Caki2 (cell line): Measurements from ENCODE around the gene MTURN. TPM values are rescaled to one million over a fixed set of nuclear protein-coding genes. Genes with fewer than 3 reads are reported as not detected.

Experiments used
- DNase-seq: peaks from one replicate; pipeline ENCODE4 v3.0.0-alpha.2; 2015; ENCODE audit warnings: low read depth
- in situ Hi-C: cut with HindIII; loops from 2 replicates; pipeline ENCODE4 v1.10.0; 2016; ENCODE audit warnings: low sequenced_read_pairs, low pct_unique_long_range_greater_than_20kb, mixed read lengths
- total RNA-seq: library from RNA; depleted of rRNA; stranded (reverse); fragments of >200 nt; shearing (Covaris generic); gene quantifications from 2 replicates; pipeline ENCODE4 v1.2.3, GENCODE V29; 2014; ENCODE audit warnings: low replicate concordance

MTURN gene
- total RNA-seq, 1 experiment from 2014 or later: 1.6 TPM

DNA sequence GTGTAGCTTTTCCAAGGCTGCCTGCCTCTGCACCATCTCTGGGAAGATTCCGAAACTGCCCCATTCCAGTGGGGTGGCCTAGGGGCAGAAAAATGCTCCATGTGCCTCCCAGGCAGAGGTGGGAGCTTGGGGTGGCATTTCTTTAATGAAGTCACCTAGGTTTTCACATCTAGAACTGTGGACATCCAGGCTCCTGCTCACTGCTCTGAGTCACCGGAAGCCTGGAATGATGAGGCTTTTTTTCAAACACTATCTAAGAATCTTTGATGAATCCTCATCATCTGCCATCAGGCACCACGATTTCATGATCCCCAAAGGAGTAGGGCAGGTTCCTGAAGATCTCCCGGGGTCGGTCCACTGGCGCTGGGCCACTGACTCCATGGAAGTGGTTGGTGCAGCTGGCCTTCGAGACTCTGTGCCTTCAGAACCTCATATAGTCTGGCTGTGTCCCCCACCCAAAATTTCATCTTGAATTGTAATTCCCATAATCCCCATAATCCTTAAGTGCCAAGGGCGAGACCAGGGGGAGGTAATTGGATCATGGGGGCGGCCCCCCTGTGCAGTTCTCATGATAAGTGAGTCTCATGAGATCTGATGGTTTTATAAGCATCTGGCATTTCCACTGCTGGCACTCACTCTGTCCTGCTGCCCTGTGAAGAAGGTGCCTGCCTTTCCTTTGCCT lies 37.1 kb downstream of the MTURN start:
- peak; percentile 14 for DNase-seq
- in situ Hi-C loops: no loop called here

- in situ Hi-C loops: no loop called here
- no peak for DNase-seq
These were observed 37.7 kb downstream of the MTURN start for GRCh38 chr7:30172451-30172850.

DNA sequence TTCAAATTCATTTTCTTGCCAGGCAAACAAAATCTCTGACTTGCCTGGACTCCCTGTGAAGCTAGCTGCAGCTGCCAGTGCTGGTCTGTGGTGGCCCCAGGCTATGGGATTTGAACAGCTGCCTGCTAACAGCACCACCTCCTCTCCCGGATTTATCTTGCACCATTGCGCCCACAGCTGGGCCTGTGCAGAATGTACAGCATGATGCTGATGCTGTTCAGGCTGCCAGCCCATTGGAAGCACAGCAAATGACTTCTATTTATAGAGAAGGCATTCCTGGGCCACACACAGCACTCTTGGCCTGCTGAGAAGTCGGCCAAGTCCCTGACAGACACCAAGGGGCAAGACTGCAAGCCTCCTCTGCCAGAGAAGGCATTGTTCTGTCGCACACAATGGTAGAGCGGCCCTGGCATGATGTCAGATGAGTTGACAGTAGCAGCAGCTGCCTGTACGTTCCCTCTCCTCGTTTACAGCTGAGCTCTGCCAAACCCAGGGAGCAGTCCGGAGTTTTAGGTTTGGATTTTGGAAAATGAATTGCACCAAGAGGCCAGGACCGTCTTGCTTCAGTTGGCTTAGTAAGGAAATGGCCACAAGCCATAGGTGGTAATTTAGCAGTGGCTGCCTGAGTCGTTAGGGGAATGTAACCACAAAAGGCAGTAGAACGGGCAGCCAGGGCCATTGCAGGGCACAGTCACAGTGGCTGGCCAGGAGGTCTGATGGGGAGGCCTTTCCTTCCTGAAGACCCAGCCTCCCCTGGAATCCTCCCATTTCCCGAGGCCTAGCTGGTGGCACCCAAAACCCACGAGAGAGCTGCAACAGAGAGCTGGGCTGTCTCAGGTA lies 38.5 kb downstream of the MTURN start:
- no peak for DNase-seq

DNA sequence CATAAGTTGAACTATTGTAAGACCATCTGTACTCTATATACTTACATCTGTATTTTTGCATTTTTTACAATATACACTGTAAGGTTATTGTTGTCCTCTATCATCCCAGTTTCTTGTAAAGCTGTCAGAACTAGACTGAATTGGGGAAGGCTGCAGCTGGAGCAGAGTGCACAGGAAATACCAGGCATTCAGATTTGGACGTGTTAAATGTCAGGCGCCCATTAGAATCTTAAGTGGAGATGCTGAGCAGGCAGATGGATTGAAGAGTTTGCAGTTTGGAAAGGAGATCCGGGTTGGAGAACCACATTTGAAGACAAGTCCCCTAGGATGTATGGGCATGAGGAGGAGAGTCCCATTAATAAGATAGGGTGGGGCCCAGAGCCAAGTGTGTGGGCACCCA lies 40.4 kb downstream of the MTURN start:
- no peak for DNase-seq
- in situ Hi-C loops: no loop called here

More for the DNA sequence above, 38.5 kb downstream of the MTURN start:
- in situ Hi-C loops: no loop called here

GRCh38 chr7:30175636-30176147 lies 40.9 kb downstream of the MTURN start:
- DNase-seq: no peak
- in situ Hi-C loops: no loop called here

GRCh38 chr7:30176463-30177109 lies 41.8 kb downstream of the MTURN start:
- in situ Hi-C loops: no loop called here

DNA sequence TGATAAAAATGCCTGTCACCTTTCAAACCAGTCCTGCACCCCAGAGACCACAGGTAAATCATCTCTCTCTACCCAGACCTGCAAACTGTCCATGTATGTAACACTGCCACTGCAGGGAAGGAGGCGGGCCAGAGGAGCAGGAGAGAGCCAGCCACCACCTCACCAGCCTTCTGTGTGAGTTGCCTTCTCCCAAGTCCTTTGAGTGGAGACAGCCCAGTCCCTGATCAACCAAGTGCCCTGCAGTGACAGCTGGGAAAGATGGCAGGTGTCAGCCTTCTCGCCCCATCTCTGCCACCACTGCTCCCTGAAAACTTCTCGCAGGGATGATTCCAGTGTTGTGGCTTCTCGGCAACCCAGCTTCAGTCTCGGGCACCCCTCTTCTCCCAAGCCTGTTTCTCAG lies 42.4 kb downstream of the MTURN start:
- DNase-seq: no peak
- in situ Hi-C loops: no loop called here

More at GRCh38 chr7:30176463-30177109, 41.8 kb downstream of the MTURN start:
- DNase-seq: no peak

DNA sequence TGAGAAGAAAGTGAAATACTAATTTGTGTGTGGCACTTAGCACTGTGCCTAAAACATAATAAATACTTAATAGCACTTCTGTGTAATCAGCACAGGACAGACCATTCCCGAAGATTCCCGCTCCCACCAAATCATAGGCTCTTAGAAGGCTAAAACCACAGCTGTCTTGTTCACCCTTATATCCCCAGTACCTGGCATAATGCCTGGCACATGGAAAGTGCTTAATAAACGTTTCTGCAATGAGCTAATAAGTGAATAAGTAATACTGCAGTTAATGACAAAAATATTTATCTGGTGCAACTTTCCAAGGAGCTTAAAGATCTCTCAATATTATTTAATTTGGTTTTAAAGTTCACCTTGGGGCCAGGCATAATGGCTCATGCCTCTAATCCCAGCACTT lies 43.2 kb downstream of the MTURN start:
- no peak for DNase-seq
- in situ Hi-C loops: no loop called here

DNA sequence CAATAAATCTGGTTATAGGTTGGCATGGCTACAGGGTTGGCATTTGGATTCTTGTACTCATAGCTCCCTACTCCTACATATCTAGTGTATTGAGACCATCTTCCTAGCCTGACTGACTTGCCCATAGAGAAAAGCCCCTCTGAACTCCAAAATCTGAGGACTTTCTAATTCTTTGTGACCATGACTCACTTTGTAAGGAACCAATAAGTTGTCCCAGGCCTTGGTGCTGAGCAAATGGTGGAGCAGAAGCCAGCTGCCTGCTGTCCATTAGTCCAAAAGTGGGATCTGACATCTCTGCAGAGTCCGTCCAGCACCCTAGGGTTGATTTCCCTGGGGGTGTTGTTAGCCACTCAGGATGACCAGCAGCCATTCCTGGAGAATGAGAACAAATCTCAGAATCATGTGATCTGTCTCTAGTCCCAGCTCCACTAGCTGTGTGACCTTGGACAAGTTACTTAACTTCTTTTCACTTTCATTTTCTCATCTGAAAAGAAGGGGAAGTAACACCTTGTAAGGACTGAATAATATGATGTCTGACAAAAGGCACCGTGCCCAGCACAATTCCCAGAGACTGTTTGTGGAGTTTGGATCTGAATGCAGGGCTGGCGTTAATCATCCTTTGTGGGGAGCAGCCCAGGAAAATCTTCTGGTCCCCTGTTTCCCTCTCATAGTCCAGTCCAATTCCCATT lies 44.1 kb downstream of the MTURN start:
- no peak for DNase-seq
- in situ Hi-C loops: no loop called here

GRCh38 chr7:30180718-30181117 lies 45.9 kb downstream of the MTURN start:
- DNase-seq: no peak
- in situ Hi-C loops: no loop called here

- in situ Hi-C loops: no loop called here
- DNase-seq: no peak
These were observed 46.4 kb downstream of the MTURN start for GRCh38 chr7:30181211-30181610.

DNA sequence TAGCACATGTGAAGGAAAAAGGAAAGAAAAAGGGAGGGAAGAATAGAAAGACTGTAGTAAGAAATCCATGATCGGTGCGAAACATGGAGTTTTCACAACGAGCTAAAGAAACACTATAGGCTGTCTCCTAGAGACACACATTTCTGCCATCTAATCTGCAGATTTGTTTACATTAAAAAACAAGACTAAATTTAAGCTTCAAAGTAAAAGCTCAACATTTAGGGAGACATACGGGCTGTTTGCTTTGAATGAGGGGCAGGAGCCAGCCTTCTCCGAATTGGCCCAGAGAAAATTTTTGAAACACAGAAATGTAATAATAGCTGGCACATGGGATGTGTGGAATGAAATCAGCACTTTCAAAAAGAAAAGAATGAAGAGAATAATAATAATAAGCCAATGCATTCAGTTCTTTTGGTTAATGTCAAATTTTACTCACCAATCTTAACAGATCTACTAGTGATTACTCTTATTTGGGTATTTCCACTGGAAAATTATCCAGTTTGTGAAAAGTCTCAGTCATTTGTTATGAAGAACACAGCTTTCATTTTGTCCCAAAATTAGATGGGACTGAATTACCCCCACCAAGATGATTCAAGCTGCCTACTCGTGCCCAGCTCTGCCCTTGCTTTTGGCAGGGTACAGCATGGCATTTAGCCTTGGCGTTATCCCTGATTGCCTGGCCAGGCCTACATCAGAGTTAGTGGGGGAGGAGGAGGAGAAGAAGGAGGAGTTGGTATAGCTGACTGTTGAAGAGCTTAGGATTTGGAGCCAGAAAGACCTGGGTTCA lies 47.1 kb downstream of the MTURN start:
- in situ Hi-C loops: no loop called here
- DNase-seq: no peak

- in situ Hi-C loops: no loop called here
- no peak for DNase-seq
These were observed 48.0 kb downstream of the MTURN start for GRCh38 chr7:30182814-30183213.

DNA sequence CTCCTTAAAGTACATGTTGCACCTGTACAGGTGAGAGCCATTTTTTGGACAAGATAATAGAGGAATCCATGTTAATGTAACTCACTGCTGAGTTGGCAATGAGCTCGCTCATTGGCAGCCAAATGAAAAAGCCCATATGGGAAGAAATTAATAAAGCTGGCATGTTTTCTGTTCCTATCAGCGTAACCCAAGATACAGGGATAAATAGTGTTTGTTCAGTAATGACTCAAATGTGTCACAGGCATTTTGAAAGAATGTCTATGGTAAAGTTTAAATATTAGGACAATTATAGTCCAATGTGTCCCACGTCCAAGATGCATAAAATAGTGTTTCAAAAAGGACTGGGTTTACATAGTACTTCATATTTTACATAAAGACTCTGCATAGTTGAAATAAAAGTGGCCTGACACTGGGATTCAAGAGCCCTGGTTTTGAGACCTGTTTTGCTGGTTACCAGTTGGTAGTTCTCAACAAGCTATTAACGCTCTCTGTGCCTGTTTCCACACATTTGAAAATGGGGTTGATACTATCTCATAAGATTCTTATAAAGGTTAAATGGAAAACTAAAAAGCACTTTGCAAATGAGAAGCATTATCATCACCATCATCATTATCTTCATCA lies 49.1 kb downstream of the MTURN start:
- in situ Hi-C loops: no loop called here
- DNase-seq: no peak

DNA sequence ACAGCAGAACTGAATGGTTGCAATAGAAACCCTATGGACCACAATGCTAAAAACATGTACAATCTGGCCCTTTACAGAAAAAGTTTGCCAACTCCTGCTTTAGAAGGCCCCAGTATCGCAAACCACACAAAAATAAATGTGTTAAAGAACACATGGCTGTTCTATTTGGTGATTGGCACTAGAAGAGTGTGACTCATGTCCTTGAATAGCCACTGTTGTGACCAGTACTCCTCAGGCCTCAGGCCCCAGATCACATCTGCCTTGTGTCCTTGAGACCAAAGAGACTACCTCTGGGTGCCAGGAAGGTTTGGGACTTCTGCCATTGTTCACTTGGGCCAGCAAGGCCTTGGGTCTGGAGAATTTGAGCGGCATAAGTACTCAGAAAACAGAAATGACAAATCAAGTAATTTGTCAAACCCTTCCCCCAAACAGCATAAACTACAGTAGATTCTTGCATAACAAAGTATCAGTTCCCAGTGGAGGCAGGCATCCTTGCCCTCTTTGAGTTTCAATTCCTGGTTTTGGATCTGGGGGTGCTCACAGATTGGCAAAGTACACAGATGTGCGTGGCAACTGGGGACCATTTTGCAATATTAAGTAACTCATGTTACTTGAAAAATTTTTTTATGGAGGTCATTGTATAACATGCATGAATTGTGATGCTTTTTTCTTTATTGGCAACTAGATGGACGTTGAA lies 50.2 kb downstream of the MTURN start:
- in situ Hi-C loops: no loop called here
- DNase-seq: no peak

- DNase-seq: no peak
- in situ Hi-C loops: no loop called here
These were observed 50.7 kb downstream of the MTURN start for GRCh38 chr7:30185496-30185895.

- DNase-seq: no peak
- in situ Hi-C loops: no loop called here
These were observed 51.9 kb downstream of the MTURN start for GRCh38 chr7:30186725-30187124.
